ENCODE measurements around the gene RARRES1. TPM values are rescaled to one million over a fixed set of nuclear protein-coding genes. Genes with fewer than 3 reads are reported as not detected.
A peak's percentile ranks its signal among the peaks of the same experiment; 100 is the strongest.

The RARRES1 gene
- total RNA-seq, 3 donors from 2014 or later: 42.7 to 72.0 (median 43.8) TPM

DNA sequence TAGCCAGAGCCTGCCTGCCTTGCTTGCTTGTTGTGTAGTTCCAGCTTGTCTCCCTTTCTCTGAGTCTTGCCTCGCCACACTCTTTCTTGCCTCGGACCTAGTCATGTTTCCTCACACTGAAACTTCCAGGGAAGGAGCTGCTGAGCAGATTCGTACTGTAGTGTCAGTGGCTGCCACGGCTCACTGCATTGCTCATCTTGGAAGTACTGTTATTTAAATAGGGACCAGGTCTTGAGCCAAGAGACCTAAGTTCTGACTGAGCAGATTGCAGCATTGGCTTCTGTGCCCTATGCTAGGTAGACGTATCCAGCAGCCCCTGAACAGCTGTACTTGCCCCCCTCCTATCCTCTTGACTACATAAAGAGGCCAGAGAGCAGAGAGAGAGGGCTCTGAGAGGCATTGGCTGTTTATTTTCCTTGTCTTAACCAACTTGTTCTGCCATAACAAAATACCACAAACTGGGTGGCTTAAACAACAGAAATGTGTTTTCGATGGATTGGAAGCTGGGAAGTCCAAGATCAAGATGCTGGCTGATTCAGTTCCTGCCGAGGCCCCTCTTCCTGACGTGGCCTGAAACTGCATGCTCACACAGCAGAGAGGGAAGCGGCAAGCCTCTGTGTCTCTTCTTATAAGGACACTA lies 5.8 kb upstream of the RARRES1 start:
- no peak overlapping the region for H3K4me3 ChIP-seq
- no peaks in the 10 kb centered on the region for H3K36me3 ChIP-seq (ENCODE audit: low read depth)
- H3K9me3 ChIP-seq: peaks cover 7% of the 10 kb centered on the region
- H3K4me1 ChIP-seq (ENCODE audit: low read depth): no peaks in the 10 kb centered on the region
- intact Hi-C loops (cut with DNase I, micrococcal nuclease): no loop called here
- TF ChIP-seq, protein P1, sequence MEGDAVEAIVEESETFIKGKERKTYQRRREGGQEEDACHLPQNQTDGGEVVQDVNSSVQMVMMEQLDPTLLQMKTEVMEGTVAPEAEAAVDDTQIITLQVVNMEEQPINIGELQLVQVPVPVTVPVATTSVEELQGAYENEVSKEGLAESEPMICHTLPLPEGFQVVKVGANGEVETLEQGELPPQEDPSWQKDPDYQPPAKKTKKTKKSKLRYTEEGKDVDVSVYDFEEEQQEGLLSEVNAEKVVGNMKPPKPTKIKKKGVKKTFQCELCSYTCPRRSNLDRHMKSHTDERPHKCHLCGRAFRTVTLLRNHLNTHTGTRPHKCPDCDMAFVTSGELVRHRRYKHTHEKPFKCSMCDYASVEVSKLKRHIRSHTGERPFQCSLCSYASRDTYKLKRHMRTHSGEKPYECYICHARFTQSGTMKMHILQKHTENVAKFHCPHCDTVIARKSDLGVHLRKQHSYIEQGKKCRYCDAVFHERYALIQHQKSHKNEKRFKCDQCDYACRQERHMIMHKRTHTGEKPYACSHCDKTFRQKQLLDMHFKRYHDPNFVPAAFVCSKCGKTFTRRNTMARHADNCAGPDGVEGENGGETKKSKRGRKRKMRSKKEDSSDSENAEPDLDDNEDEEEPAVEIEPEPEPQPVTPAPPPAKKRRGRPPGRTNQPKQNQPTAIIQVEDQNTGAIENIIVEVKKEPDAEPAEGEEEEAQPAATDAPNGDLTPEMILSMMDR (IDR thresholded peaks at IDR 0.05): no peak
- DNase-seq: no peak
- no peak for ATAC-seq

DNA sequence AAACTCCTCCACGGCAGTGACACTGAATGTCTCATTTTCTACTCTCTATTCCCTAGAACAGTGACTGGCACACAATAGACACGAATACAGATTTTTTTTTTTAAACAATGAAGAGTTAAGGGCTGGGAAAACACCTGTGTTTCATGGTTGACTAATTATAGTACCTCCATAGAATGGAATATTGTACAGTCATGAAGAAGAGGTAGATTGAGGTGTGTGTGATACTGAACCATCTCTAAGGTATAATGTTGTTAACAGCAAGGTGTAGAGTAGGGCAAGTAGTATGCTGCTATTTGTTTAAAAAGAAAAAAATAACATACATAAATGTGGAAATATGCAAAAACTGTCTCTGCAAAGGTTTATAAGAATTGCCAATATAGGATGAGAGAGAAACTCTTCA lies 5.2 kb upstream of the RARRES1 start:
- no peaks in the 10 kb centered on the region for H3K4me1 ChIP-seq (ENCODE audit: low read depth)
- no peak for ATAC-seq
- no peaks in the 10 kb centered on the region for H3K36me3 ChIP-seq (ENCODE audit: low read depth)
- intact Hi-C loops (cut with DNase I, micrococcal nuclease): no loop called here
- DNase-seq: no peak
- TF ChIP-seq, protein P1 (IDR thresholded peaks at IDR 0.05): no peak
- peaks cover 7% of the 10 kb centered on the region for H3K9me3 ChIP-seq
- no peak overlapping the region for H3K4me3 ChIP-seq

DNA sequence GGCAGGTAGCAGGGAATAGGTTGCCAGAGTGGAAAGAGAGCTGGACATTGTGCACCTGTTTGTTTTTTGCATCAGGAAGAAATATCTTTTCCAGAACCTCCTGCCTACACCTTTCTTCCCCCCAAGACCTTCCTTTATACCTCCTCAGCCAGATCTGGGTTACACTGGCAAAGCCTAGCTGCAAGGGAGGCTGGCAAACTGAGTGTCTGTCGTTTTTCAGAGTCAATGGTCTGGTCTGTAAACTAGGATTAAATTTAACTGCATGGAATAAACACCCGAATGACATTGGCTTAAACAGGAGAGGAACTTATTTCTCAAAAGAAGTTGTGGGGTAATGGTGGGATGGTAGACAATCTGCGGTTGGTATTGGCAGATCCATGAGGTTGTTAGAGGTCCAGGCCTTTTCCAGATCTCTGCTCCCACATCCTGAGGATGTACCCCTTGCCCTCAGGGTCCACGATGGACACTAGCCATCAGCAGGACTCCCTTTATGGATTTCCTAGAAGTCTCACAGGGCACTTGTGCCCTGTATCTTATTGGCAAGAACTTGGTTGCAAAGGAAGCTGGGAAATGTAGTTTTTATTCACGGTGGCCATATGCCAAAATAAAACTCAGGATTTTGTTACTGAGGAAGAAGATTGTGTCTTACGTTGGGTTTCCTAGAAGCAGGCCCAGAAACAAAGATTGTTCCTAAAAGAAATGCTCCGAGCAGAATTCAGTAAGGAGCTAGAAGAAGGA lies 3.2 kb upstream of the RARRES1 start:
- ATAC-seq: no peak
- no peak for DNase-seq
- peaks cover 7% of the 10 kb centered on the region for H3K9me3 ChIP-seq
- H3K4me1 ChIP-seq (ENCODE audit: low read depth): peaks cover 9% of the 10 kb centered on the region
- H3K36me3 ChIP-seq (ENCODE audit: low read depth): no peaks in the 10 kb centered on the region
- TF ChIP-seq, protein P1 (IDR thresholded peaks at IDR 0.05): no peak
- intact Hi-C loops (cut with DNase I, micrococcal nuclease): no loop called here
- H3K4me3 ChIP-seq: no peak overlapping the region

DNA sequence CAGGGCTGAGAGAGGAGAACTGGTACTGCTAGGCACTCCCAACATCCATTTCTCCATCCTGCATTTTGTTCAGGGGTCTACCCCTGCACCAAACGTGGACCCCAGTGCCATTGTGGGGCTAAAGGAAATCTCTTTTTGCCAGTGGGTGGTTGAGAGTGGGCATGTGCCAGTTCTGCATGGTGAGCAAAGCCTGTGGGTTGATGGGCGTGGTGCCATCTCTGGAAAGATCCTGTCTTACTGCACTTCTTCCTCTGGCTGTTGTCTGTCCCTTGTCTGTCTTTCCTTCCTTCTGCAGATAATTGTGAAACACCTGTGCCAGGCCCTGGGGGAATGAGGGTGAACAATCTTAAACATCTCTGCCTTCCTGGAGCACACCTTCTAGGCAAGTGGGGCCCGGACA lies 1.4 kb upstream of the RARRES1 start:
- DNase-seq (no peak), ATAC-seq (no peak)
- H3K36me3 ChIP-seq (ENCODE audit: low read depth): no peaks in the 10 kb centered on the region
- peaks cover 9% of the 10 kb centered on the region for H3K4me1 ChIP-seq (ENCODE audit: low read depth)
- peaks cover 7% of the 10 kb centered on the region for H3K9me3 ChIP-seq
- H3K4me3 ChIP-seq: no peak overlapping the region
- intact Hi-C loops (cut with DNase I, micrococcal nuclease): no loop called here
- TF ChIP-seq, protein P1 (IDR thresholded peaks at IDR 0.05): no peak

DNA sequence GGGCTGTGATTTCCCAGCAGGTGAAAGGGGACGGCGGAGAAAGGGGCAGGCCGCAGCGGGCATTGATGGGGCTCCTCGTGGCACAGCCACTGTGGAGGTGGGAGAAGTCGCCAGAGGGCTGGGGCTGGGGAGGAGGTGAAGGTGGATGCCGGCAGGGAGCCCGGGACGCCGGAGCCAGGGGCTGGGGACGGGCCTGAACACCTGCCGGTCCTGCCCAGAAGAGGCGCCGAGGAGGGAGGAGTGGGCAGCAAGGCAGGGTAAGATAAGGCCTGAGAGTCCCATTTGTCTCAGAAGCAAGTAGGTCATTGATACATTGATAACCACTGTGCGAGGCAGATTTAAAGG lies 571 bp upstream of the RARRES1 start:
- H3K9me3 ChIP-seq: peaks cover 7% of the 10 kb centered on the region
- TF ChIP-seq, protein P1 (IDR thresholded peaks at IDR 0.05): no peak
- DNase-seq (peak in 1 of 3 donors; percentile 59), ATAC-seq (peak; percentile 14)
- H3K36me3 ChIP-seq (ENCODE audit: low read depth): no peaks in the 10 kb centered on the region
- intact Hi-C loops (cut with DNase I, micrococcal nuclease): no loop called here
- peak overlapping the region; percentile 48 for H3K4me3 ChIP-seq
- peaks cover 11% of the 10 kb centered on the region for H3K4me1 ChIP-seq (ENCODE audit: low read depth)
